ENCODE measurements around the gene TXNRD2.

Gene TXNRD2

DNA sequence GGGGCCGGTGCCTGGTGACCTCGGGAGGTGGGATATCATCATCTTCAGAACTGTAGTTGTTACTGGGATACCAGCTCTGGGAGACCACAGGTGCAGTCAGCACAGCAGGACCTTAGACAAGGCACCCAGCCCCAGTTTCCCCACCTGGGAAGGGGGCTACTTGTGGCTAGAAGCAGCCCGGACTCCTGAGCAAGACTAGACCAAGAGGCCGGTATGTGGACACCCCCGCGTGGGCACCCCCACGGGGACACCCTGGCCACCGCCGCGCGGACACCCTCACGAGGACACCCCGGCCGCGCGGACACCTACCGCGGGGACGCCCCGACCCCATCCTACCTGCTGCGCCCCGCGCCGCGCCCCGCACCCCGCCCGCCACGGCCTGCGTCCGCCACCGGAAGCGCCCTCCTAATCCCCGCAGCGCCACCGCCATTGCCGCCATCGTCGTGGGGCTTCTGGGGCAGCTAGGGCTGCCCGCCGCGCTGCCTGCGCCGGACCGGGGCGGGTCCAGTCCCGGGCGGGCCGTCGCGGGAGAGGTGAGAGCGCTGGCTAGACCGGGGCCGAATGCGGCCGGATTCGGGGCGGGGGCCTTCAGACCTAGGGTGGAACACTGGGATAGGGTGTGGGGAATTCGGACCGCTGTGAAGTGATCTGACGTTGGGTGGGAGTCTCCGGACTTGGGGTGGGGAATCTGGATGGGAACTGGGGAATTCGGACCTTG is at the start of gene TXNRD2, which contains the start of gene COMT:
TXNRD2 (minus strand) TSS at position 454 of the 718 bp plus-strand sequence; CDS start at position 439, 15 bp downstream.
COMT (plus strand) TSS at position 408 of the 718 bp plus-strand sequence. CDS start 20,755 bp downstream, outside the sequence.
- DNase-seq, result peak; percentile 86

DNA sequence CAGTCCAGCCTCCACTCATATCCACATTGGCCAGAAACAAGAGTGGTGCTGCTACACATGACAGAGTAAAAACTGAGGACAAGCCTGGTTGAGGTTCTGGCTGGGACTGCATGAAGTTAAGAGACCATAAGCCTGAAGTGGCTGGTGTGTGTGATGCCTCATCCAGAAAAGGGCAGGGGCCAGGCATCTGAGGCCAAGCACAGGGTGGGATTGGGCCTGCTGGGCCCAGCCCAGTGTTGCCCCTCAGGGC is 49.7 kb upstream of the TXNRD2 start:
- no peak for DNase-seq

DNA sequence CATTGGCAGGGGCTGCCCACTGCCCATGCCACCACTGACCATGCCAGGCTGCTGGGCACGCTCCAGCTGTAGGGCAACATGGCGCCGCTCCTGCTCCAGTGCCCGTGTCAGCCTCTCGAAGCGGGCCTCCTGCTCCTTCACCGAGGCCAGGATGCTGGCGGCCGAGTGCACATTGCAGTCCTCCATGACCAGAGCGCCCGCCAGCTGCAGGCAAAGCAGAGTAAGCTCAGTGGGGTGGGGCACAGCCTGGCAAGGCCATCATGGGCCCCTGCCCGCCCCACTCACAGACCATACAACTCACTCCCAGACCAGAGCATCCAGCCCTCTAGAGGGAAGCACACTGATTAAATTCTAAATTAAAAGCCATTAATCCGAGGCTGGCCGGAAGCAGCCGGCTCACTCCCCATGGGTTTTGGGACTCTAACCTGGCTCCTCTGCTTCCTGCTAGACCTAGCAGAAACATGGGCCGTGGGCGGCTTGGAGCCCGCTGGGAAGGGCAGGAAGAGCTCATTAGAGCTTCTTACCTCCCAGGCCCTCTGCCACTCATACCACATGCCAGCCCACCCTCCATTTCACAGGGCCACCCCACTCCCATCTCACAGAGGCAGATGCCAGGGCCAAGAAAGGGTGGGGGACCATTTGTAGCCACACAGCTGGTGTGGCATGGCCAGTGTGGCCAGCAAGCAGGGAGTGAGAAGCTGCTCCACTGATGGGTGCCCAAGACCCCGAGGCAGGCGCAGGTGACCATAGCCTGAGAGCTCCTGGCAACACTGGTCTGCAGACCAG is 49.2 kb upstream of the TXNRD2 start:
- no peak for DNase-seq

DNA sequence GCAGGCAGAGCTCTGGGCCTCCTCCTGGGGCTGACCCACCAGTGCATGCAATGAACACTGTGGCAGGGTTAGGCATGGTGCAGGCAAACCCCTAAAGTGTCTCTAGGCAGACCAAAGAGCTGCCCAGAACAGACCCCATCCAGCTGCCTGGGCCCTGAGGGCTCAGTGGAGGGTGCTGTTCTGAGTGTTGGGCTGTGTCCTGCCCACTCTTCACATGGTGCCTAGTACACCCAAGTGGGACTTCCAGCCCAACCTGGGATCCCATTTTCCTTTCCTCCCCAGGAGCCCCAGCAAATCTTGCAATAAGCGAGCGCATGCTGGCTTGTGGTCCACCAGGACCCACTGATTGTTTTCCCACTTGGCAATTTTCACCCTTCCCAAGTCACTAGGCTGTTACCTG is 48.6 kb upstream of the TXNRD2 start:
- no peak for DNase-seq

DNA sequence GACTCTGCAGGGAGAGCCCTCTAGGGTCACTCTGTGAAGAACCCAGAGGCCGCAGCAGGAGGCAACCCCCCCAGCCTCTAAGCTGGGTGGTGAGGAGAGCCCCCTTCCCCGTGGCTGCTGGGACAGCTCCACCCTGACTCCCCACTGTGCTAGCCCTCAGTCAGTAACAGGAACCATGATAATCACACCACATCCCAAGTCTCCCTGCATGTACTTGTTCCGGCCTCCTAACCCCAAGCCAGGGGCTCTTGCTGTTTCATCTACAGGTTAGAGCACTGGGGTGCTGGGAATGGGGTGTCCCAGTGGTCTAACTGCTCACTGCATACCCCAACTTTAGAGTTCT is 48.1 kb upstream of the TXNRD2 start:
- DNase-seq, result no peak

DNA sequence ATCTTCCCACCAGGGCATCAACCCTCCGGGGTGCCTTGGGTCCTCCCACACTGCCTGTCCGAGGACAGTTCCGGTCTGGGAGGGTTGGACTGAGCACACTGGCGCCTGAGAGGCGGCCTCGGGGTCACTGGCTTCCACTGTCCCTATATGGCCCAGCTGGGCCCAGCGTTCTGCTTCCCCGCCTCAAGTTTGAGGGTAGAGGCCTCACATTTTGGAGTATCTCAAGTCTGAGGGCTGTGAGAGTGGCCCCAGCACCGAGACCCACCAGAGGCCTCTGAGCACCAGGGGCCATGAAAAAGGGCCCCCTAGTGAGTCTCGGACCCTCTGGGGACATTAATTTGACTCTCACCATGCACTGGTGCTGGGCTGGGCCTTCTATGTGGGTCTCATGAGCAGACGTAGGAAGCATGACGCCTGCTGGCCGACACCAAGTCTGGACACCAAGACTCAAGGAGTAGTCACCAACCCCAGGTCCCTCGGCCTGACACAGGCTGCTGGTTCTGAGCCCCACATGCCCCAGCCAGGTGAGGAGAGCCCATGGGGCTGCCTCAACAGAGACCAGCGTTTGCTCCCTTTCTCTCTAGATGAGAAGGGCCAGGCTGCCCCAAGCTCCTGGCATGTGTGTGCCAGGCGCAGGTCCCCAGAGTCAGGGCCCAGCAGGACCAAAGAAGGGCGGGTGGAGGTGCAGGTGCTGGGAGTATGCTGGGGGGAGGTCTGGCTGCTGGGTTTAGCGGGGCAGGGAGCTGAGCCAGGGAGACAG is 47.5 kb upstream of the TXNRD2 start:
- DNase-seq, result no peak

DNA sequence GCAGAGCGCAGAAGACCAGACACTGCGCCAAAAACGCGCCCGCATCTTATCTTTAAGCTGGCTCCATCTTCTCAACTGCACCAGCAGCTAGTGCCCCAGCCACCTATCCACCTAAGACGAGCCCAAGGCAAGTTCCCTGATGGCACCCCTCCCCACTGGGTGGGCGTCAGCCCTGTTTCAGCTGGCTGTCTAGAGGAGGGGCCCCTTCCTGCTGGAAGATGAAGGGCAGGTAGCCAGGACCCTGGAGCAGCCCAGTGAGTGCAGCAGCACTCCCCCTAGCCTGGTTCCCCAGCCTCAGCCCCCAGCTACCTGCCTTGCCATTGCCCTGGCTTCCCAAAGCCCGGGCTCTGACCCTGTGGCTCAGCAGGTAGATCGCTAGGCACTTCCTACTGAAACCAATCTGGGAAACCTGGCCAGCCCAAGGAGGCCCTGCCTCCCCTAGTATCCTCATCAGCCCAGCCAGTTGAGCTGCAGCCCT is 46.8 kb upstream of the TXNRD2 start:
- DNase-seq, result no peak

DNA sequence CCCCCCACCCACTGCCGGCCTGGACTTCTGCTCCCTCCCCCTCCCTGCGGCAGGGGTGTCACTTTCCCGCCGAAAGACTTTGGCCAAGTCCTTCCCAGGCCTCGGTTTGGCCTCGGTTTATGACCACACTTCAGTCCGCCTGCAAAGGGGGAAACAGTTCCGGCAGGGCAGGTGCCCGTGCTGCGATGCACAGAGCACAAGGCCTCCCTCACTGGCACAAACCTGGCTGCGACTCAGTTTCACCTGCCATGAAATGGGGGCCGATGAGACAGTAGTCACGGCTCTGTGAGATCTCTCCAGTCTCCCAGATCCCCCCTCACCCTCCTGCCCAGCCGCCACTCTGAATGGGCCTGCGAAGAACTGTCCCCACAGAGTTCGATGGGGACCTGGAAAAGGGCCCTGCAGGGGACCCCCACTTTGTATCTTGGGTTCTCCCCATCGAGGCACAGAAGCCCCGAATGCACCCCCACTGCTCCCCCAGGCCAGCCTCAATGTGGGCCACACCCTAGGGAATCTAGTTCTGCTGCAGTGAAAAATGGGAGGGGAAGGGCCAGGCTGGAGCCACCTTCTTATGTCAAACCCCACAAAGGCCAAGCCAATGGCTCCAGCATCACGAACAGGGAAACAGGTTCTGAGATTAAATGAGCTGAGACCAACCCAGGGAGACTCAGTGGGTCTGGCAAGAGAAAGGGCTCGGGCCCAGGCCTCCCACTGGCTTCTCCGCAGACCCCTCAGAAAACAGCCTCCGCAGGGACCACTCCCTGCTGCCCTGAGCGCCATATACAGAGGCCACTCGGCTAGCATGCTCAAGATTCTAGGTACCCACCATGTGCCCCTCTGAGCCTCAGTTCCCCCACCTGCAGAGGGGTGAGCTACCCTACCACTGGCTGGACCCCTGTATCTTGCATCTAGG is 46.0 kb upstream of the TXNRD2 start:
- no peak for DNase-seq

DNA sequence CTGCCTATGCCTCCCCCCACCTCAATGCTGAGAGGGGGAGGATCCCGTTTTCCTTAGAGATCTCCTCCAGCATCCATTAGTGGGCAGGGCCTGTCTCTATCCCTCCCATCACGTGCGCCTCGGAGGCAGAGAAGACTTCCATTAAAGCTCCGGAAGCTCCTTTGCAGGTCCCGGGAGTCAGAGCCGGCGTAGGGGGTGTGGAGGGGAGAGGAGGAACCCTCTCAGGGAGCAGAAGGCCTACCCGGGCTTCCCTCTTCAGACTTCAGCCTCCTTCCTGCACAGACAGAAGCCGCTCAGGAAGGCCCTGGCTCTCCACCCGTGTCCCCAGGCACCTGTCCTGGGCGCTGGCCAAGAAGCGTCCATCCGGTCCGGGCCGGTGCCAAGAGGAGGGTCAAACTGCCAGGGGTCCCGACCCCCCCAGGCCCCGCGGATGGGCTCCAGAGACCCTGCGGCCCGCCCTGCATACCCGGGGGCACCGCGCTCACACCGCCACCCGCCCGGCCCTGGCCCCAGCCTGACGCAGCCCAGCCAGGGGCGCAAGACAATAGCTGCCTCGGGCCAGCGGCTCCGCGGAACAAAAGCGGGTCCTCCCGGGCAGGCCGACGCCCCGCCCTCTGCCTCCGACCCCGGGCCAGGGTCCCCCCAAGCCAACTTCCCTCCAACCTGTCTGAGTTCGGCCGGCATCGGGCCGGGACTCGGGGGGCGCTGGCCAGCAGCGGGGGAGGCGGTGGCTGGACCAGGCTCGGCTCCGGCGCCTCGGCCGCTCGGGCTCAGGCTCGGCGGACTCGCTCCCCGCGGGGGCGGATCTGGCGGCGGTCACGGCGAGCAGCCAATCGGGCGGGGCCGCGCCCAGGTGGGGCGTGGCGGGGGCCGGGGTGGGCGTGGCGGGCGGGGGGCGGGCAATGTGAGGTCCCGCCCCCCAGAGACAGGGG is 45.1 kb upstream of the TXNRD2 start:
- peak; percentile 89 for DNase-seq

DNA sequence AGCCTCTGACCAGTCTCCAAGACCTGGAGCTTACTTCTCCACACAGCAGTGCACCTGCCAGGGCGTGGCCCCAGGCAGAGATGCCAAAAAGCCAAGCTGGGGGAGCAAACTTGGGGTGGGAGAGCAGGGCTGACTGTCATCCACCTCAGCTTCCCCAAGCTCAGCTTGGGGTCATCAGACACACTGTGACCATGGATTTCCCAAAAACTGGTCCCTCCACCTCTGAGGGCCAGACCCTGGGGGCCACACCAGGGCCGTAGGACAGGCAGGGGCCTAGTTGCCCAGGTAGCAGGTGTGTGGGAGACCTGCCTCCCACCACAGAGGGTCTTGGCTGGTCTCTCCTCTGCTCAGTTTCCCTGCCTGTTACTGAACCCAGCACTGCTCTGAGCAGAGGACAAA is 44.4 kb upstream of the TXNRD2 start:
- DNase-seq, result no peak

DNA sequence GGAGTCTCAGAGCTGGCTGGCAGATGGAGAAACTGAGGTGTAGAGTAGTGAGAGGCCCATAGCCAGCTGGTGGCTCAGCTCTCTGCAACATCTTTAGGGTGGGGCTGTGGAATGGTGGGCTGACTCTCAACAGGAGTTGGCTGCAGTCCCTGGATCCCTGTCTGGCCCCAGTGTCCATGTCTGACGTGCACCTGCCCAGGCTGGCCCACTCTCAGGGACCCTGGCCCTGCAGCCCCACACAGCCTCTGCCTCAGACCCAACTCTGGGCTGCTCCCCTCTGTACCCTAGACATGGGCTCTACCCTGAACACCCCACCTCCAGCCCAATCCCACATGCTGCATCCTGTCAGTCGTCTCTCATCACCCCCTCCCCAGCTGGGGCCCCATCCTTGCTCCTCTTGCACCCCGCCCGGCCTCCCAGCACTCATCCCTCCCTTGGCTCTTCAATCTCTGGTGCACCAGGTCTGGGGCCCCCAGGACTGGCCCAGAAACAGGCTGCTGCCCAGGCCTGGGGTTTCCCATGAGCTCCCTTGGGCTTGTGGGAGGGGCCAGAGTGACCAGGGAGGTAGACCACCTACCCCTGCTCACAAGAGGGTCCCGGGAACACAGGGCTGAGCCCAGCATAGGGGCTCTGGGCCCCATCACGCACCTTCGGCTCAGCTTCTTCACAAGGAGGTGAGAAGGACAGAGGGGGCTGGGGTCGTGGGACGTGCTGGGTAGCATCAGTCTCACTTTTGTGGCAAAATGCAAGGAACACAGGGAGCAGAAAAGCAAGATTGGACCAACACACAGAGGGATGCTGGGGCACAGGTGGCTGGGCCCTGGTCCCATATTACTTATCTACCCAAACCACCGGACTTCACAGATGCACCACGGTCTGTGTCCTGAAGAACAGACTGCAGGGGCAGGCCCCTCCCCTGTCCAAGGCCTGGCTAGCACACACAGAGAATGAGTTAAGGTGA is 43.5 kb upstream of the TXNRD2 start:
- no peak for DNase-seq

DNA sequence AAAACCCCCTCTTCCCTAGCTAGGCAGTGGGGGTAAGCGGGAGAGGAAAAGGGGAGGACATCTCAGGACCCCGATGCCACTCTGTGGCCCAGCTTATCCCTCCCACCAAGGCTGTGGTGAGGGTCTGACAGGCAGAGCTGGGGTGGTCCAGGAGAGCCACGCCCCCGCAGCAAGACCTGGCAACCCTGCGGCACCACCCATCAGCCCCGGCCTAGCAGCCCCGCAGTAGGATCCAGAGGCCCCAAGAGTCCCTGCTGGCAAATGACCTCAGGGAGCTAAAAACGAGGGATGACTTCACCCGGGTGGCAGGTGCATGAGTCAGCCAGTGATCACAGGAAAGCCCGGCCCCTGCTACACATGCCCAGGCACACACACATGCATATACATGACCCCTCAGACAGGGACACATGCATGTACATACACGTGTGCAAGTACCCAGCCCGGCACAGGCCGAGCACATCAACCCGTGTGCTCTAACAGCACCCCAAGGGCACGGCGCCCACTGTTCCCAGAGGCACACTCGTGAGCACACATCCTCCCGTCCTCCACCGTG is 42.7 kb upstream of the TXNRD2 start:
- no peak for DNase-seq

DNA sequence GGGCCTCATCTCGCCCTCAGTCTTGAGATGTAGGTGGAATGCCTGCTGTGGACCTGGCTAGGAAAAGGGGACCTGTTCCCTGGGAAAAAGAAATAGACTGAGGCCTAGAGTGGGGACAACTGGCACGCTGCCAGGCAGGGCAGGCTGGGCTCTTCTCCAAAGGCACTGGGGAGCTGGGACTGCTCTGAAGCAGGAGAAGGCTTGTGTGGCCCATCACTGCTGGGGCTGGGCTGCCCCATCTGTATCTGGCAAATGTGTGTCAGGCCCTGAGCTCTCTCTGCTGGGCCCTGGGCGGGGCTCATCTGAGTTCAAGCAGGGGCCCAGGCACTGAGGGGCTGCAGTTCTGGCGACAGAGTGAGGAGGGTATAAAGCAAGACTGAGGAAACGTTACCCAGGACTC is 42.1 kb upstream of the TXNRD2 start:
- no peak for DNase-seq

DNA sequence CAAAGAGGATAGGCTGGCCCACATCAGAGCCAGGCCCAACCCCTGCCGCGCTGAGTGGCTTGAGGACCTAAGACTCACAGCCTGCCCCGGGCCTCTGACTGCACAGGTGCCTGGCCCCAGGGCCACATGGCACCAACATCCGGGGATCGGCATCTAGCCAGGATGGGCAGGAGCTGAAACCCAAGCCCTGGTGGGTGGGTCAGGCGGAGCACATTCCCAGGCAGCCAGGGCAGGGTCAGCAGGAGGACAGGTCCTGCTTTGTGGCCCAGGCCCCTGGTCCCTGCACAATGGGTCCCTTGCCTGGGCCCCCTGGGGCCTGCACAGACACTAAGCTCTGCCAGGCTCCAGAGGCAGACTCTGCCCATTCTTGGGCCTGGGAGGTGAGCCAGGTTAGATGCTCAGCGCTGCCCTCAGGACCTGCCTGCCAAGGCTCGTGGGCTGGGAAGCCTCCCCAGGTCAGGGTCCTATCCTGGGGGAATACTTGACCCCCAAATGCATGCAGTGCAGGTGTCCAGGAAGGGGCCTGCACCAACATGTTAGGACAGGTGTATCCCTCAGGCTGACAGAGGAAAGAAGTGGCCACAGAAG is 41.5 kb upstream of the TXNRD2 start:
- DNase-seq, result no peak

DNA sequence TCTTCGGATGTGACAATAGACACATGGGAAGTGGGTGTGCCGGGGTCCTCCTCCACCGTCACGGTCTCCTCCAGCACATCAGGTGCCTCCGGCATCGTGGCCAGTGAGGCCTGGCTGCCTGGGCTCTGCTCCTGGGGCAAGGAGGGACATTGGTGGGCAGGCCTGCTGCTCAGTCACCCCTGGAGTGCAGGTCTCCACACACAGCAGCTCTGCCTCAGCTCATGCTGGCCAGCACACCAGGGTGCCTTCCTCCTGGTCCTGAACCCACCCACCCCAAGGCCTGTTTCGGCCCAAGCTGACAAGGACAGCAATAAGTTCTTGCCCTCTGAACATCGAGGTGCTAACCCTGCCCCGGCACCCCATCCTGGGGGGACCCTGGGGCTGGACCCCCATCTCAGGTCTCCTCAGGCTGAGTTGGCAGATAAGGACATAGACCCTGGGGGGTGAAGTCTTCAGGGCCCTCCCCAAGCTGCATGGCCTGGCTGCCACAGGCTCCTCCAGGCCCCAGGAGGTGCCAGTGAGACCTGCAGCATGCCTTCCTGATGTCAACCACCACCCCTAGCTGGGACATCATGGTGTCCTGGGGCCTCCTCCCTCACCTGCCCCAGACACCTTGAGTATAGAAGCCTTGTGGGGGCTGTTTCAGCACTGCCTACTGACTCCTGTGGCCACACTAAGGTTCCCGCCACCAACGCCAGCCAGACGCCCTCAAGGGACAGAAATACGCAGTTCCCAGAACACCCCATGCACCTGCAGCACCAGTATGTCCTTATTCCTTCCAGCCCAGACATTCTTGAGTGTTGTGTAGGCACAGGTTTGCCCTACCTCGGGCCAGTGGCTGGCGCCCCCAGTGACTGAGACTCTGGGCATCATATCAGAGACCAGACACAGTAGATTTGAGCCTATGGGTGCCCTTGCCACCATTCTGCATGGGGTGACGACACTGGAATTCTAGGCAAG is 40.6 kb upstream of the TXNRD2 start:
- DNase-seq, result no peak

DNA sequence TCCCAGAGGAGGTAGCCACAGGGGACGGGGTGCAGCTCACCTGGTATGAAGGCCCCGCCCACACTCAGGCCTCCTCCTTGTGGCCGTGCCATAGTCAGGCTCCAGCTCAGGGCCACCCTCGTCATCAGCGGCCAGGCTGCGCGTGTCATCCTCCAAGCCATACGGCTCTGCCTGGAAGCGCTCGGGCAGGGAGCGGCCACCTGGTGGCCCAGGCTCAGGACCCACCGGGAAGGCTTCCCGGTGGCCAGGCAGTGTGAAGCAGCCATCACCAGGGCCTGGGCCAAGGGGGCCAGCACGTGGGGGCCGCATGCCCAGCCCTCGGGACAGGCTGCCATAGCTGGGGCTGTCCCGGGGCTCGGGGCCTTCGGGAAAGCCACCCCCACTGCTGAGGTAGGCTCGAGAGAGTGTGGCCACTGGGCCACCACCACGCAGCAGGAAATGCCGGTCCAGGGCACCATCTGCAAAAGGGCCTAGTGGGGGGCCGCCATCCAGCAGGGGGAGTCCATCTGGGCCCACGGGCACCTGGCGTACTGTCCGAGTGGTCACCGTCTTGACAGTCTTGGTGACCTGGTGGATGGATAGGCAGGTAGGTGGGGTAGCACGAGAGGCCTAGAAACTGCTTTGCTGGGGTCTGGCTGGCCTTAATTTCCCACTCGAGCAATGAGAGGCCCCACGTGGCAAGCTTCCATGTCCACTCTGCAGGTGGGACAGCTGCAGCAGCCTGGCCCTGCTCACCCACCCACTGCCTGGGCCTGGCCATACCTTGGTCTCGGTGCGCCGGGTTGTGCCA is 39.7 kb upstream of the TXNRD2 start:
- no peak for DNase-seq

DNA sequence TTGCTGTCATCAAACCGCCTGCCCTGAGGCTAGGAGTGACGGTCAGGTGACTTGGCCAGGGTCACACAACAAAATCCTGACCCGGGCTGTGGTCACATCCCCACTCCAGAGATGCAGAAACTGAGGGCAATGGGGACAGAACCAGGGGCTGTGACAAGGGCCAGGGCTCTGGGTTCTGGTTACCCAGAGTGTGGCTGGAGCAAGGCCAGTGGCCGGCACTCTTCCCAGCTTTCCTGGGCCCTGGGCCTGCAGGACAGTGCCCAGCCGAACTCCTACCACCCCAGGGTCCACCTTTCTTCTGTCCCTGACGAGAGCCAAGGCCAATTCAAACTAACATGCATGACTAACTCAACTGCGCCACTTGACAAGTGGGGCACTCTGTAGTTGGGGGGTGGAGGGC is 39.1 kb upstream of the TXNRD2 start:
- no peak for DNase-seq
